ENCODE results near the gene NKX1-1. TPM values are rescaled to one million over a fixed set of nuclear protein-coding genes. Genes with fewer than 3 reads are reported as not detected.

Gene NKX1-1
- total RNA-seq, 2 experiments from 2014 or later, result not detected

DNA sequence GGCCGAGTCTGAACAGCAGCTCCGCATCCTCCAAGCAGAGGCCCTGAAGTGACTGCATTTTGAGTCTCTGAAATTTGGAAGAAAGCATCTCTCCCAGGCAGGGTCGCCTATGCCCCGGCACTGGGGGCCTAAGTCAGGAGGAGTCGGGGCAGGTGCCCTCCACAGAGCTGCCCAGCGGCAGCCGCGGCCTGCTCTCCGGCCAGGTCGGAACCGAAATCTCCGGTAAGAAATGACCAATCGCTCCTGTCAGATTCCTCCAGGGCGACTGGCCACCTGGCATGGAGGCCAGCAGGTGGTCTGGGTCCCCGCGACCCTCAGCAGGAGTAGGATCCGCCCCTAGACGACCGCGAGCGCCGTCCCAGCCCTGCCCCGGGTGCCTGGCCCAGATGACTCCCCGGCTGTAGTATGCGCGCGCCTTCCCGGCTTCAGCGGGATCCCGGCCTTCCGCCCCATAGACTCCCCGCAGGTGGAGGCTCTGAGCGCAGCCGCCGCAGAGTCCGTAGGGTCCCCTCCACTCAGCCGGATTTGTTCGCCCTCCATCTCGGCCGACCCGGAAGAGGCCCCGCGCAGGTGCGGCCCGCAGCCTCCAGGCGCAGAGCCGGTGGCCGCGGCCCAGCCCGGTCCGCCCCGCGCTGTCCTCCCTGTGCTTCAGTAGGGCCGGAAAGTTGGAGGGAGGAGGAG, 1.5 kb downstream of the NKX1-1 start:
- peaks cover 45% of the 10 kb centered on the region for H3K27me3 Mint-ChIP-seq

DNA sequence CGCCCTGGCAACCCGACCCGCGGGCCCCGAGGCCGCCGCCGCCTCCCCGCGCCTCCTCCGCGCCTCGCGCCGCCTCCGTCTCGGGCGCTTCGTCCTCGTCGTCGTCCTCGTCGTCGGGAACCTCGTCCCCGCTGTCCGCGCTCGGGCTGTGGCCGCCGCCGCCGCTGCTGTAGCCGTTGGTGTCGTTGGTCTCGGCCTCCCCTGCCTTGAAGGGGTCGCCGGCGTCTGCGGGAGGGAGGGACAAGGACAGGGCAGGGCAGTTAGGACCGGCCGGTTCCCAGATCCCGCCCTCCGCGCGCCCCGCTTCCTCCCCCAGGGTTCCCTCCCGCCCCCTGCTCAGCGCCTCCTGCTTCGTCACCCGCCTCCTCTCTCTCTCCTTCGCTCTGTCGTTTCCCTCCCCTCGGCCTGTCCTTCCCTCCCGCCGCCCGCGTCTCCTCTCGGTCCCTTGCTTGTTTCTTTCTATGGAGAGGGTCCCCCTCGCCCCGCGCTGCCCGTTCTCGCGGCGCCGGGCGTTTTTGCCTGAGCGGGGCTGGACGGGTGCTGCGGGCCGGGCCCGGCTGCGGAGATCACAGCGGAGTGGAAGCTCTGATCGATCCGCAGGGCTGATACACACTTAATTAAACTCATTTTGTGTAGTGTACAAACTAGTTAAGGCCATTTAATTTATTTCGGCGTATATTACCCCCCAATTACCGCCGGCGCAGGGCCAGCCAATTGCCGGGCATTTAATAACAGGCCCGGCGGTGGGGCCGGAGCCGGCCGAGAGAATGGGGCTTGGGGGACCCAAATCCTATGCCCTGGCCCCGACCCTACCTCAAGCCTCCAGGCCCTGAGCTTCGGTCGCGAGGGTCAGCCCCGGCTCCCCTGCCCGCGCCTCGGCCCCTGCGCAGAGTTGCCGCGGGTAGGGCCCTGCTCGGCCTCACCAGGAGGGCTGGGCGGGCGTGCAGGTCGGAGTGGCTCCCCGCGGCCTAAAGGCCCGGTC, 2.4 kb downstream of the NKX1-1 start:
- peak overlapping the region; percentile 22 for H3K4me3 Mint-ChIP-seq
- peak overlapping the region; percentile 41 for H3K27ac Mint-ChIP-seq
- peaks cover 2% of the 10 kb centered on the region for H3K4me1 Mint-ChIP-seq
- peaks cover 2% of the 10 kb centered on the region for H3K9me3 Mint-ChIP-seq
- DNase-seq, result no peak
- H3K36me3 Mint-ChIP-seq (ENCODE audit: low read depth), result peaks cover 5% of the 10 kb centered on the region
- POLR2A ChIA-PET, result no interaction called here
- H3K27me3 Mint-ChIP-seq, result peaks cover 39% of the 10 kb centered on the region
- CTCF ChIA-PET, result no interaction called here

More for the DNA sequence above, 1.5 kb downstream of the NKX1-1 start:
- H3K36me3 Mint-ChIP-seq (ENCODE audit: low read depth), result peaks cover 2% of the 10 kb centered on the region
- no peak overlapping the region for H3K4me3 Mint-ChIP-seq
- no peak for DNase-seq
- H3K9me3 Mint-ChIP-seq, result no peaks in the 10 kb centered on the region
- CTCF ChIA-PET, result no interaction called here
- POLR2A ChIA-PET, result no interaction called here
- H3K27ac Mint-ChIP-seq, result no peak overlapping the region
- peaks cover 2% of the 10 kb centered on the region for H3K4me1 Mint-ChIP-seq

GRCh38 chr4:1403177-1403583, 3.1 kb downstream of the NKX1-1 start:
- H3K27ac Mint-ChIP-seq, result no peak overlapping the region
- H3K4me1 Mint-ChIP-seq, result peaks cover 2% of the 10 kb centered on the region
- no peak for DNase-seq
- ChIA-PET CTCF (no interaction called here), POLR2A (no interaction called here)
- H3K4me3 Mint-ChIP-seq, result no peak overlapping the region
- peaks cover 32% of the 10 kb centered on the region for H3K27me3 Mint-ChIP-seq
- peaks cover 4% of the 10 kb centered on the region for H3K36me3 Mint-ChIP-seq (ENCODE audit: low read depth)
- H3K9me3 Mint-ChIP-seq, result peaks cover 6% of the 10 kb centered on the region

DNA sequence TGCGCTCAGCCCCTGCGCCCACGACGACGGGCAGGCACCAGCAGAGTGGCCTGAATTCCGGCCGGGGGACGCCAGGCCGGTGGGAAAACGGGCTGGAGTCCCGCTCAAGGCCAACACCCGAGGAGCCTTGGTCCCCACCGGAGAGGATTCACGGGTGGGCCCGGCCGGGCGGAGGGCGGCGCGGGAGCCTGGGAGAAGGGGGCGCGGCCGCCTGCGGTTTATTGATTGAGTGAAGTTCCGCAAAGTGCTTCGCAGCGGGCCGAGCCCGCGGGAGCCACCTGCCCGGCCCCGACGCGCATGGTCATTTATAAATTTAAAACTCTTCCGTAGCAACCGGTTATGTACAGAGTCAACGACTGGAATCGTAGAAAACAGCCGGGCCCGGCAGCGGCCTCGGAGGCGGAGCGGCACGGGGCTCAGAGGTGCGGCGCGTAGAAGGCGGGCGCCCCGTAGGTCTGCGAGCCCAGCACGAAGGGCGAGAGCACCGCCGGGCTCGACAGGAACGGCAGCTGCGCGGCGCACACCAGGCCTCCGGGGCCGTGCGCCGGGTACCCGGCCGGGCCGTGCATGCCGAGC, 3.6 kb downstream of the NKX1-1 start:
- Mint-ChIP-seq H3K27ac (no peak overlapping the region), H3K4me3 (no peak overlapping the region)
- CTCF ChIA-PET, result no interaction called here

GRCh38 chr4:1402021-1402515, 4.2 kb downstream of the NKX1-1 start:
- CTCF ChIA-PET, result no interaction called here
- H3K27ac Mint-ChIP-seq, result no peak overlapping the region
- H3K4me3 Mint-ChIP-seq, result no peak overlapping the region
- H3K27me3 Mint-ChIP-seq, result peaks cover 27% of the 10 kb centered on the region
- H3K4me1 Mint-ChIP-seq, result peaks cover 2% of the 10 kb centered on the region
- H3K9me3 Mint-ChIP-seq, result peaks cover 6% of the 10 kb centered on the region
- DNase-seq, result no peak
- H3K36me3 Mint-ChIP-seq (ENCODE audit: low read depth), result peaks cover 4% of the 10 kb centered on the region
- POLR2A ChIA-PET, result no interaction called here

More for the DNA sequence above, 3.6 kb downstream of the NKX1-1 start:
- H3K4me1 Mint-ChIP-seq, result peaks cover 2% of the 10 kb centered on the region
- peaks cover 30% of the 10 kb centered on the region for H3K27me3 Mint-ChIP-seq
- DNase-seq, result no peak
- H3K36me3 Mint-ChIP-seq (ENCODE audit: low read depth), result peaks cover 4% of the 10 kb centered on the region
- POLR2A ChIA-PET, result no interaction called here
- H3K9me3 Mint-ChIP-seq, result peaks cover 6% of the 10 kb centered on the region

GRCh38 chr4:1401409-1402020, 4.7 kb downstream of the NKX1-1 start:
- Mint-ChIP-seq H3K9me3 (peaks cover 6% of the 10 kb centered on the region), H3K4me3 (no peak overlapping the region), H3K36me3 (ENCODE audit: low read depth) (peaks cover 4% of the 10 kb centered on the region), H3K4me1 (peaks cover 2% of the 10 kb centered on the region), H3K27me3 (peaks cover 26% of the 10 kb centered on the region), H3K27ac (no peak overlapping the region)
- no peak for DNase-seq
- POLR2A ChIA-PET, result no interaction called here
- CTCF ChIA-PET, result no interaction called here

- CTCF ChIA-PET, result interaction anchor here (0.6 kb wide), 1 partner anchor 496 kb away, joined by 3 read pairs; no protein-coding TSS in a partner anchor
- Mint-ChIP-seq H3K36me3 (ENCODE audit: low read depth) (peaks cover 4% of the 10 kb centered on the region), H3K4me3 (no peak overlapping the region), H3K27ac (no peak overlapping the region), H3K27me3 (peaks cover 26% of the 10 kb centered on the region), H3K9me3 (peaks cover 6% of the 10 kb centered on the region), H3K4me1 (peaks cover 2% of the 10 kb centered on the region)
- POLR2A ChIA-PET, result no interaction called here
- DNase-seq, result no peak
Observed at GRCh38 chr4:1400831-1401408, 5.3 kb downstream of the NKX1-1 start.

- peaks cover 6% of the 10 kb centered on the region for H3K36me3 Mint-ChIP-seq (ENCODE audit: low read depth)
- H3K4me3 Mint-ChIP-seq, result no peak overlapping the region
- POLR2A ChIA-PET, result no interaction called here
- CTCF ChIA-PET, result interaction anchor here (0.6 kb wide), 1 partner anchor 497 kb away, joined by 3 read pairs; no protein-coding TSS in a partner anchor
- no peak overlapping the region for H3K27ac Mint-ChIP-seq
- H3K27me3 Mint-ChIP-seq, result peaks cover 25% of the 10 kb centered on the region
- H3K4me1 Mint-ChIP-seq, result peaks cover under 1% of the 10 kb centered on the region
- peaks cover 9% of the 10 kb centered on the region for H3K9me3 Mint-ChIP-seq
- DNase-seq, result no peak
Observed at GRCh38 chr4:1400191-1400805, 5.9 kb downstream of the NKX1-1 start.

DNA sequence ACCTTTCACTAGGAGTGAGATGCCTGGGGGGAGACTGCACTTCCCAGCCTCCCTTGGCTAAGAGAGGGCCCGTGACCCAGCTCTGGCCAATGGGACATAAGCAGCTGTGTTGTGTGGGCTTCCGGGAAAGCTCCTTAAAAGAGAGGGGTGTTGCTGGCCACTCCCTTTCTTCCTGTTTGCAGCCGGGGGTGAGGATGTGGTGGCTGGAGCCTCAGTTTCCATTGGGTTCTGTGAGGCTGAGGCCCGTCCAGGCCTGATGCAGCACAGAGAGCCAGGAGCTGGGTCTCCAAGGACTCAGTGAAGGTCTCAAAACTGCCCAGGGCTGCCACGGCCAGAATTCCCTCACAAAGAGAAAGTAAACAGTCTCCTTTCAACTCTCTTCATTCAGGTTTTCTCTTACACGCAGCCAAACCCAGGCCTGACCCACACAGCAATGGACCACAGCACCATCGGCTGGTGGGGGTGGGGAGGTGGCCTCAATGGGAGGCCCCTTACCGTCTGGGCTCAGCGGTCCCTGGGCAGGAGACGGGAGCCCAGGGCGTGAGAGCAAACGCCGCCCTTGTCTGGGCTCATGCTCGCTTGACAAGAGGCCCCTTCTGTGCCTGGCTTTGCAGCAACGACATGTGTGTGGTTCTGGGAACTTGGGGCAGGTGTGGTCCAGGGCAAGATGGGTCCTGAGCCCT, 6.6 kb downstream of the NKX1-1 start:
- no peak overlapping the region for H3K27ac Mint-ChIP-seq
- peaks cover 9% of the 10 kb centered on the region for H3K9me3 Mint-ChIP-seq
- peaks cover 21% of the 10 kb centered on the region for H3K27me3 Mint-ChIP-seq
- peaks cover 6% of the 10 kb centered on the region for H3K36me3 Mint-ChIP-seq (ENCODE audit: low read depth)
- no peak for DNase-seq
- ChIA-PET POLR2A (no interaction called here), CTCF (no interaction called here)
- H3K4me3 Mint-ChIP-seq, result no peak overlapping the region
- H3K4me1 Mint-ChIP-seq, result no peaks in the 10 kb centered on the region

DNA sequence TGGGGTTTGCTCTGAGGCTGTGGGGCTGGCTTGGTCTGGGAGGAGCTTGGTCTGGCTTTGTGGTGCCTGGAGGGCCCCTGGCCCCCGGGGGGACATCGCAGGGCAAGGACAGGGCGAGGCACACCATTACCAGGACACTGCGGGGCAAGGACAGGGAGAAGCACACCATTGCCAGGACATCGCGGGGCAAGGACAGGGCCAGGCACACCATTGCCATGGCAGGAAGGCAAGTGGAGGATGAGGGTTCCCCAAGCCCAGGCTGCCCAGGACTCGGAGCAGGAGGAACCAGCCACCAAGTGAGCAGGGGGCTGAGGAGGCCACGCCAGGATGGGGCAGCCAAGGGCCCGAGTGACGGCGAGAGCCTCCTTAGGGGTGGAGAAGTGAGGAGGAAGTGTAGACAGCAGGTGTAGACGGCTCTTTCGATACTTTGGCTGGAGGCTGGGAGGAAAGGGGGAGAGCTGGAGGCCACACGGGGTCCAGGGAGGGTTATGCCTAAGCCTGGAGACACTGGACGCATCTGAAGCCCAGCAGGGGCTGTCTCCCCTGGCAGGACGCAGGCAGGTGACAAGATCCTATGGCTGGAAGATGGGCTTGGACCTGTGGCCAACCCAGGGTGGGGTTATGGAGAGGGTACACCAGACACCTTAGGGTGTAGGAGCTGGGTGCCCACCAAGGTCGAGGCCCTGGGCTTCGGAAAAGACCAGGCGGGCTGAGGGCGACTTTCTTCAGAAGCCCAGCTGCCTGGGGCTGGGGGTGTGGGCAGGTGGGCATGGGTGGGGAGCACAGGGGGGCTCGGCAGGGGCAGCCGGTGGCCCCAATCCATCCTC, 7.3 kb downstream of the NKX1-1 start:
- CTCF ChIA-PET, result interaction anchor here (0.5 kb wide), 1 partner anchor 1020 kb away, joined by 3 read pairs; the partner anchor contains the start of gene CFAP99
- no peak for DNase-seq
- Mint-ChIP-seq H3K9me3 (peaks cover 12% of the 10 kb centered on the region), H3K36me3 (ENCODE audit: low read depth) (peaks cover 6% of the 10 kb centered on the region), H3K4me3 (no peak overlapping the region), H3K4me1 (no peaks in the 10 kb centered on the region), H3K27ac (peak overlapping the region; percentile 60), H3K27me3 (peaks cover 18% of the 10 kb centered on the region)
- POLR2A ChIA-PET, result no interaction called here

DNA sequence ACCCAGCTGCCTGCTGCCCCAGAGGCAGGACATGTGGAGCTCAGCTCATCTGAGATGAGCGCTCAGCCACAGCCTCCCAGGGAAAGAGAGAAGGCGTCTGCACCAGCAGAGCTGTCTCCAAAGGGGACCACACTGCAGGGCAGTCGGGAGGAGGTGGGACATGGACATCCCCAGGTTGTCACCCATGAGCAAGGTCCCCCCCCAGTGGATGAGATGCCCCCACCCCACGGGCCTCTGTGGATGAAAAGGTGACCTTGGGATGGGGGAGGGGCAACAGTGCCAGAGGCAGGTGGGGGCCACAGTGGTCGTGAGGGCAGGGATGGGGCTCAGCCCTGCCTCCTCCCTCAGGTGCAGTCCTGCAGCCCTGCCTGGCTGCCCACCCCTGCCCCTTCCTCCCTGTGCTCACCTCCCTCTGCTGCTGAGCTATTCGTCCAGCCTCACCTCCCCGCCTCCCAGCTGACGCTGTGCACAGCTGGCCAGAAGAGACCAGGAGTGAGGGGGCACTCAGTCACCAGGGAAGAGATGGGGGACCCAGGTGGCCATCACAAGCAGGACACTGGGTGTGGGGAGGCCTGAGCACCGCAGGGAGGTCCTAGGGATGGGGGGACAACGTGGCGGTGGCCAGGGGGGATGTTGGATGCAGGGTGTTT, 9.3 kb downstream of the NKX1-1 start:
- Mint-ChIP-seq H3K9me3 (peaks cover 14% of the 10 kb centered on the region), H3K36me3 (ENCODE audit: low read depth) (peaks cover 9% of the 10 kb centered on the region), H3K27me3 (peaks cover 12% of the 10 kb centered on the region), H3K27ac (no peak overlapping the region), H3K4me1 (no peaks in the 10 kb centered on the region), H3K4me3 (no peak overlapping the region)
- ChIA-PET POLR2A (no interaction called here), CTCF (no interaction called here)
- no peak for DNase-seq
